Astrocyte (in vitro differentiated cells and primary cell): Measurements from ENCODE around the gene PTPRT. TPM values are rescaled to one million over a fixed set of nuclear protein-coding genes. Genes with fewer than 3 reads are reported as not detected.
"Not testable (repeated sequence)": the region's sequence is repeated elsewhere in the genome, so short reads cannot be mapped to it uniquely, and the experiment has no call there.

Source experiments
- DNase-seq: peaks from one replicate; pipeline ENCODE4 v3.0.0-alpha.2; 2010; ENCODE audit warnings: low read depth
- FAIRE-seq: peaks from 2 replicates; lab custom pipeline; 2011; peaks lifted over from hg19 to GRCh38; lab: Jason Lieb, UNC
- H2AFZ ChIP-seq: 2 replicates; pipeline ENCODE4 v1.6.0; 2012; ENCODE audit warnings: low read depth, low read length, inconsistent platforms
- H3K27ac ChIP-seq: 2 replicates; pipeline ENCODE4 v1.5.1; 2011; ENCODE audit warnings: low read depth, low read length, inconsistent platforms
- H3K27me3 ChIP-seq: 2 replicates; pipeline ENCODE4 v1.6.0; 2011; ENCODE audit warnings: low read length, inconsistent platforms; ENCODE audit not compliant: insufficient read depth
- H3K36me3 ChIP-seq: 2 replicates; pipeline ENCODE4 v1.5.1; 2011; ENCODE audit warnings: low read length, inconsistent platforms; ENCODE audit not compliant: insufficient read depth
- H3K4me1 ChIP-seq: 2 replicates; pipeline ENCODE4 v1.5.1; 2011; ENCODE audit warnings: low read length, inconsistent platforms; ENCODE audit not compliant: insufficient read depth
- H3K4me2 ChIP-seq: 2 replicates; pipeline ENCODE4 v1.6.0; 2012; ENCODE audit warnings: low read length, inconsistent platforms
- H3K4me3 ChIP-seq: 2 replicates; pipeline ENCODE4 v1.5.1; 2011; ENCODE audit warnings: low read depth, mild to moderate bottlenecking, low read length, inconsistent platforms; ENCODE audit not compliant: insufficient read depth
- H3K79me2 ChIP-seq: 2 replicates; pipeline ENCODE4 v1.6.0; 2012; ENCODE audit warnings: mild to moderate bottlenecking, low read length, inconsistent platforms; ENCODE audit not compliant: insufficient read depth
- H3K9ac ChIP-seq: 2 replicates; pipeline ENCODE4 v1.6.0; 2012; ENCODE audit warnings: mild to moderate bottlenecking, low read length, inconsistent platforms
- H3K9me3 ChIP-seq: 2 replicates; pipeline ENCODE4 v1.5.1; 2012; ENCODE audit warnings: low read depth, mild to moderate bottlenecking, low read length, inconsistent platforms; ENCODE audit not compliant: insufficient read depth
- H4K20me1 ChIP-seq: 2 replicates; pipeline ENCODE4 v1.6.0; 2012; ENCODE audit warnings: low read length, inconsistent platforms; ENCODE audit not compliant: insufficient read depth
- H3K27ac Mint-ChIP-seq: one replicate; pipeline ENCODE4 v1.8.0; 2021; ENCODE audit warnings: mild to moderate bottlenecking, mixed read lengths; ENCODE audit not compliant: unreplicated experiment
- H3K27me3 Mint-ChIP-seq: one replicate; pipeline ENCODE4 v1.8.0; 2021; ENCODE audit warnings: low read depth, mixed read lengths; ENCODE audit not compliant: unreplicated experiment
- H3K36me3 Mint-ChIP-seq: one replicate; pipeline ENCODE4 v1.8.0; 2021; ENCODE audit warnings: low read depth, mixed read lengths; ENCODE audit not compliant: unreplicated experiment
- H3K4me1 Mint-ChIP-seq: one replicate; pipeline ENCODE4 v1.8.0; 2021; ENCODE audit warnings: low read depth, mixed read lengths; ENCODE audit not compliant: unreplicated experiment
- H3K4me3 Mint-ChIP-seq: one replicate; pipeline ENCODE4 v1.8.0; 2021; ENCODE audit warnings: mild to moderate bottlenecking, moderate library complexity, mixed read lengths; ENCODE audit not compliant: unreplicated experiment
- H3K9me3 Mint-ChIP-seq: one replicate; pipeline ENCODE4 v1.8.0; 2021; ENCODE audit warnings: mild to moderate bottlenecking, mixed read lengths; ENCODE audit not compliant: unreplicated experiment
- EZH2 ChIP-seq: IDR thresholded peaks from 2 replicates; pipeline ENCODE4 v1.6.1; 2012; ENCODE audit warnings: mild to moderate bottlenecking, low read length, inconsistent platforms; ENCODE audit not compliant: insufficient read depth
- total RNA-seq: library from RNA; stranded (reverse); gene quantifications from 2 replicates; pipeline ENCODE4 v1.2.1, GENCODE V29; 2021
- TF ChIP-seq, protein P1 (sequence below): IDR thresholded peaks from 2 replicates; pipeline ENCODE4 v1.5.1; 2011; ENCODE audit warnings: low read depth, mild to moderate bottlenecking, inconsistent platforms, low read length, moderate library complexity; ENCODE audit not compliant: insufficient read depth

Gene PTPRT
- total RNA-seq, 1 donor from 2014 or later = 0.25 TPM

DNA sequence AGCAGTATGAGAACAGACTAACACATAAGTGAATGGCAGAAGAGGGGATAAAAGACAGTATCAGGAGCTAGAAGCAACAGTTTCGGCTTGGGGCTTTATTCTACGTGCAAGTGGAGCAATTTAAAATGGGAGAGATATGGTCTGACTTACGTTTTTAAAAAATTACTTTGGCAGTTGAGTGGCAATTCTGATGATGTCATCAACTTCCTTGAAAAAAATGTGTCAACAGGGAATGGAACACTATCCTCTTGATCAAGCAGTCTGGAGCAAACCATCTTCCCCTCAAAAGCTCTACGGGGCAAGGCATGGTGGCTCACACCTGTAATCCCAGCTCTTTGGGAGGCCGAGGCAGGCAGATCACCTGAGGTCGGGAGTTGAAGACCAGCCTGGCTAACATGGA, 24.1 kb downstream of the PTPRT start:
- peaks cover 8% of the 10 kb centered on the region for H3K9me3 Mint-ChIP-seq
- no peak for TF ChIP-seq EZH2
- TF ChIP-seq, protein P1, sequence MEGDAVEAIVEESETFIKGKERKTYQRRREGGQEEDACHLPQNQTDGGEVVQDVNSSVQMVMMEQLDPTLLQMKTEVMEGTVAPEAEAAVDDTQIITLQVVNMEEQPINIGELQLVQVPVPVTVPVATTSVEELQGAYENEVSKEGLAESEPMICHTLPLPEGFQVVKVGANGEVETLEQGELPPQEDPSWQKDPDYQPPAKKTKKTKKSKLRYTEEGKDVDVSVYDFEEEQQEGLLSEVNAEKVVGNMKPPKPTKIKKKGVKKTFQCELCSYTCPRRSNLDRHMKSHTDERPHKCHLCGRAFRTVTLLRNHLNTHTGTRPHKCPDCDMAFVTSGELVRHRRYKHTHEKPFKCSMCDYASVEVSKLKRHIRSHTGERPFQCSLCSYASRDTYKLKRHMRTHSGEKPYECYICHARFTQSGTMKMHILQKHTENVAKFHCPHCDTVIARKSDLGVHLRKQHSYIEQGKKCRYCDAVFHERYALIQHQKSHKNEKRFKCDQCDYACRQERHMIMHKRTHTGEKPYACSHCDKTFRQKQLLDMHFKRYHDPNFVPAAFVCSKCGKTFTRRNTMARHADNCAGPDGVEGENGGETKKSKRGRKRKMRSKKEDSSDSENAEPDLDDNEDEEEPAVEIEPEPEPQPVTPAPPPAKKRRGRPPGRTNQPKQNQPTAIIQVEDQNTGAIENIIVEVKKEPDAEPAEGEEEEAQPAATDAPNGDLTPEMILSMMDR = no peak
- H3K36me3 Mint-ChIP-seq = no peaks in the 10 kb centered on the region
- H3K4me1 Mint-ChIP-seq = no peaks in the 10 kb centered on the region
- H3K27me3 Mint-ChIP-seq = peaks cover 8% of the 10 kb centered on the region
- no peak overlapping the region for H2AFZ ChIP-seq
- H3K79me2 ChIP-seq = no peaks in the 10 kb centered on the region
- H3K27me3 ChIP-seq = no peaks in the 10 kb centered on the region
- H3K4me3 ChIP-seq = no peak overlapping the region
- DNase-seq (no peak), FAIRE-seq (no peak)
- H3K4me2 ChIP-seq = no peak overlapping the region
- no peaks in the 10 kb centered on the region for H3K4me1 ChIP-seq
- no peak overlapping the region for H3K9ac ChIP-seq
- H3K27ac ChIP-seq = no peak overlapping the region
- H3K9me3 ChIP-seq = peaks cover 3% of the 10 kb centered on the region
- H3K27ac Mint-ChIP-seq = no peak overlapping the region
- no peak overlapping the region for H3K4me3 Mint-ChIP-seq
- no peaks in the 10 kb centered on the region for H3K36me3 ChIP-seq
- H4K20me1 ChIP-seq = no peaks in the 10 kb centered on the region

DNA sequence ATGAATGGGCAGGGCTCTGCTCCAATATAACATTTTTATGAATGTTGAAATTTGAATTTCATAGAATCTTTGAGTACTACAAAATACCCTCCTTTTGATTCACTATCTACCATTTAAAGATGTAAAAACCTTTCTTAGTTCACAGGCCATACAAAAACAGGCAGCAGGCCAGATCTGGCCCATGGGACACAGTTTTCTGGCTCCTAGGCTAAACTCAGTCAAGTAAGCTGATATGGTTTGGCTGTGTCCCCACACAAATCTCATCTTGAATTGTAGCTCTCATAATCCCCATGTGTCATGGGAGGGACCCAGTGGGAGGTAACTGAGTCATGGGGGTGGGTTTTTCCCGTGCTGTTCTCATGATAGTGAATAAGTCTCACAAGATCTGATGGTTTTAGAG, 25.0 kb downstream of the PTPRT start:
- H3K9me3 ChIP-seq, H3K27me3 Mint-ChIP-seq, H3K4me2 ChIP-seq, H3K4me1 Mint-ChIP-seq, H3K9me3 Mint-ChIP-seq, H3K36me3 Mint-ChIP-seq, H3K27me3 ChIP-seq, H3K9ac ChIP-seq, FAIRE-seq, H2AFZ ChIP-seq, DNase-seq, H3K4me3 ChIP-seq, H4K20me1 ChIP-seq, H3K4me3 Mint-ChIP-seq, H3K27ac Mint-ChIP-seq, H3K27ac ChIP-seq, H3K79me2 ChIP-seq, H3K36me3 ChIP-seq, H3K4me1 ChIP-seq: not testable (repeated sequence)

DNA sequence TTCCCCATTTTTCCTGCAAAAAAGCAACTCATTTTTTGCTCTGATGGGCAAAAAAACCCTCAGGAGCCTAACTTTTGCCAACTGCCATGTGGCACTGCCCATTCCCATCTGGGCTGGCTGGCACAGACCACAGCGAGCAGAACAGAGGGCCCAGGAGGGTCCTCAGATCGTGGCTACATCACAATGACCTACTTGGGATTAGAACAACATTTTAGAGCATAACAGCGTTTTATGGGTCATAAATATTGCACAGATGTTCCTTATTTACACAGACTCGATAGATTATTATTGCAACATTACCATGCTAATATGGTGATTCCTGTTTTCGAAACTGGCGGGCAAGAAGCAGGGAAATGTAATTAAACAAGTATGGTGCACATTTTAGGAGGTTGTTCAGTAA, 28.0 kb downstream of the PTPRT start:
- no peak for DNase-seq
- Histone ChIP-seq H2AFZ (no peak overlapping the region), H3K4me2 (no peak overlapping the region), H3K79me2 (no peaks in the 10 kb centered on the region), H3K4me3 (no peak overlapping the region), H3K9me3 (peaks cover 7% of the 10 kb centered on the region), H4K20me1 (no peaks in the 10 kb centered on the region), H3K36me3 (no peaks in the 10 kb centered on the region), H3K27ac (no peak overlapping the region), H3K4me1 (no peaks in the 10 kb centered on the region), H3K27me3 (no peaks in the 10 kb centered on the region), H3K9ac (no peak overlapping the region)
- FAIRE-seq = no peak
- Mint-ChIP-seq H3K27ac (no peak overlapping the region), H3K36me3 (no peaks in the 10 kb centered on the region), H3K9me3 (peaks cover 11% of the 10 kb centered on the region), H3K27me3 (peaks cover 4% of the 10 kb centered on the region), H3K4me3 (no peak overlapping the region), H3K4me1 (no peaks in the 10 kb centered on the region)
- TF ChIP-seq, protein P1 = no peak
- TF ChIP-seq EZH2 = no peak
